ENCODE data around the gene ASXL1.
"Not testable (repeated sequence)": the region's sequence is repeated elsewhere in the genome, so short reads cannot be mapped to it uniquely, and the experiment has no call there.

Gene ASXL1

GRCh38 chr20:32343439-32343838 is 14.7 kb upstream of the ASXL1 start:
- Mint-ChIP-seq H3K27ac (ENCODE audit: low read depth) (no peak overlapping the region), H3K36me3 (ENCODE audit: insufficient read depth) (peaks cover 3% of the 10 kb centered on the region), H3K4me1 (no peaks in the 10 kb centered on the region), H3K27me3 (no peaks in the 10 kb centered on the region), H3K4me3 (no peak overlapping the region), H3K9me3 (no peaks in the 10 kb centered on the region)
- no peak for DNase-seq (ENCODE audit: low spot score in 2 of 2)
- ATAC-seq (replicated peaks; ENCODE audit: extremely low read depth, poor library complexity, severe bottlenecking), result no peak

DNA sequence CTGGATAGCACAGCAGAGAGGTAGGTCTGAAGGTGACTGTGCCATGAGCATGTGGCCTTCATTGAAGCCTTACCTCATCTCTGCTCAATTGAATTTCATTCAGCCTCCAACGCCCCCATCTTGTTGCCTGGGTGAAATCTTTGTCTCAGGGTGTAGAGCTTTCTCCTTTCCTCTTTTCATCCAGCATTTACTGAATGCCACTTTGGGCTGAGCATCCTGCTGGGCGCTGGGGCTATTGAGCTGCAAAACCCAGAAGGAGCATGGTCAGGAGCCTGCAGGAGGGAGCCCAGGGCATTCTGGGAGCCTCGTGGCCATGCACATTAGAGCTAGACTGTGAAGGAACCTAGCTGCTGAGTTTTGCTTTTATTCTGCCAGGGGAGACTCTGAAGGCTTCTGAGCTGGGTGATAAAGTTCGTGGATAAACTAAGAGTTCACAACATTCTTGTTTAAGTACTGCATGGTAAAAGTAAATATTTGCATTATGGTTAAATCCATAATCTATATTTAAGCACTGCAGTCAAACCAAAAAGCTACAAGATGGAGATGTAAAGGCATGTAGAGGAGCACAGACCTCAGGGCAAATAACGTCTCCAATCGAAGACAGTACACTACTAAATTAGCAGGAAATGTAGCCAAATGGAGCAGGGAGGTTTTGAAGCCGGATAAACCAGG is 13.2 kb upstream of the ASXL1 start:
- H3K36me3 Mint-ChIP-seq (ENCODE audit: insufficient read depth), result peaks cover 4% of the 10 kb centered on the region
- H3K27me3 Mint-ChIP-seq, result no peaks in the 10 kb centered on the region
- ATAC-seq (replicated peaks; ENCODE audit: extremely low read depth, poor library complexity, severe bottlenecking) (no peak), DNase-seq (ENCODE audit: low spot score in 2 of 2) (no peak)
- no peak overlapping the region for H3K4me3 Mint-ChIP-seq
- H3K4me1 Mint-ChIP-seq, result no peaks in the 10 kb centered on the region
- no peaks in the 10 kb centered on the region for H3K9me3 Mint-ChIP-seq
- no peak overlapping the region for H3K27ac Mint-ChIP-seq (ENCODE audit: low read depth)

DNA sequence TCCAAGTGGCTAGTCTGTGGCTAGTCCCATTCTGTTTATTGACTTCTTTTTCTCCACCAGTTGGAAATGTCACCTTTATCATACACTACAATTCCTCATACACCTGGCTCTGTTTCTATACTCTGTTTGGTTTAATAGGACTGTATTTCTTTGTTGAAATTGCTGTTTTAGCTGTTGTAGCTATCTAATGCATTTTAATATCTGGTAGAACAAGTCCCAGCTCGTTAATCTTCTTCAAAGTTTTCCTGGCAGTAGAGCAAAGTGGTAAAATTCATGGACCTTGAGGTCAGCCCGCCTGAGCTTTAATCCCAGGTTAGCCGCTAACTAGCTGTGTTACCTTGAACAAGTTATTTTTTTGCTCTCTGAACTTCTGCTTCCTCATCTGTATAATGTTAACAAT is 9.9 kb upstream of the ASXL1 start:
- H3K4me3 Mint-ChIP-seq, result no peak overlapping the region
- ATAC-seq (replicated peaks; ENCODE audit: extremely low read depth, poor library complexity, severe bottlenecking) (no peak), DNase-seq (ENCODE audit: low spot score in 2 of 2) (no peak)
- no peaks in the 10 kb centered on the region for H3K4me1 Mint-ChIP-seq
- no peaks in the 10 kb centered on the region for H3K27me3 Mint-ChIP-seq
- H3K36me3 Mint-ChIP-seq (ENCODE audit: insufficient read depth), result peaks cover 4% of the 10 kb centered on the region
- H3K9me3 Mint-ChIP-seq, result no peaks in the 10 kb centered on the region
- no peak overlapping the region for H3K27ac Mint-ChIP-seq (ENCODE audit: low read depth)

DNA sequence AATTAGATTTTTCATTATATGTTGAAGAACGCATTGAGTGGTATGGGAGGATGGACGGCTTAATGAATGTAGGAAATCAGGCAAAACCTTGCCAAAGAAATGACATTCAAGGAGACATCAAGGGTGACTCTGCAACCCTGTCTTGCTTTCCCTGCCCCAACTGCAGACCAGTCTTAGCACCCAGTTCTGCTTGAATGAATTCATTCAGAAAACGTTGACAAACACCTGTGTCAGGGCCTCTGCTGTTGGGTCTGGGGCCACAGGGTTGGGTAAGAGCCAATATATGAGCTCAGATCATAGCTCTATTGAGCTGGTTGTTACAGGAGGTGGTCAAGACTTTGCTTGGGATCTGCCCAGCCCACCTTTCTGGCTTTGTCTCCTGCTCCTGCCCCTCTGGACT is 7.7 kb upstream of the ASXL1 start:
- ATAC-seq (replicated peaks; ENCODE audit: extremely low read depth, poor library complexity, severe bottlenecking), result no peak

DNA sequence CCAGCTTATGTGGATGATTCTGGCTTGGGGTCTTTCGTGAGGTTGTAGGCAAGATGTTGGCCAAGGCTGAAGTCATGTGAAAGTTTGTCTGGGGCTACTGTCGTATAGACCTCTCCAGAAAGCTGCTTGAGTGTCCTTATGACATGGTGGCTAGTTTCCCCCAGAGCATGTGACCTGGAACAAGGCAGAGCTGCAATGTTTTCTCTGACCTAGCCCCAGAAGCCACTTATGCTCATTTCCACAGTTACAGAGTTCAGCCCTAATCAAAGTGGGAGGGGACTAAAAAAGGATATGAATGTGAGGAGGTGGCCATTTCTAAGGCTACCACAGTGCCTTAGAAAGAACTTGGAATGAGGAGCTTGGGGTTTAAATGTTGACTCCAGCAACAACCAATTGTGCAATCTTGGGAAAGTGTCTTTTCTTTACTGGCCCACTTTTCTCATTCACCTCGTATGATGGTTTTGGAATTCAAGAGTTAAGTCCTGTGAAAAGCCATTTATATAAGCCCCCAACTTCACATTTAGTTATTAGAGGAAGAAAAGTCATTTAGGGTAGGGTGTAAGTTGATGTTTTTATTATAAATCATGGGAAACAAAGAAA is 5.9 kb upstream of the ASXL1 start:
- no peak for DNase-seq (ENCODE audit: low spot score in 2 of 2)
- Mint-ChIP-seq H3K4me1 (peaks cover 1% of the 10 kb centered on the region), H3K27me3 (no peaks in the 10 kb centered on the region), H3K4me3 (no peak overlapping the region), H3K36me3 (ENCODE audit: insufficient read depth) (peaks cover 4% of the 10 kb centered on the region), H3K27ac (ENCODE audit: low read depth) (no peak overlapping the region), H3K9me3 (no peaks in the 10 kb centered on the region)
- no peak for ATAC-seq (replicated peaks; ENCODE audit: extremely low read depth, poor library complexity, severe bottlenecking)

More for the DNA sequence above, 7.7 kb upstream of the ASXL1 start:
- DNase-seq (ENCODE audit: low spot score in 2 of 2), result no peak
- no peaks in the 10 kb centered on the region for H3K9me3 Mint-ChIP-seq
- no peak overlapping the region for H3K4me3 Mint-ChIP-seq
- no peaks in the 10 kb centered on the region for H3K4me1 Mint-ChIP-seq
- no peak overlapping the region for H3K27ac Mint-ChIP-seq (ENCODE audit: low read depth)
- H3K27me3 Mint-ChIP-seq, result no peaks in the 10 kb centered on the region
- H3K36me3 Mint-ChIP-seq (ENCODE audit: insufficient read depth), result peaks cover 4% of the 10 kb centered on the region

DNA sequence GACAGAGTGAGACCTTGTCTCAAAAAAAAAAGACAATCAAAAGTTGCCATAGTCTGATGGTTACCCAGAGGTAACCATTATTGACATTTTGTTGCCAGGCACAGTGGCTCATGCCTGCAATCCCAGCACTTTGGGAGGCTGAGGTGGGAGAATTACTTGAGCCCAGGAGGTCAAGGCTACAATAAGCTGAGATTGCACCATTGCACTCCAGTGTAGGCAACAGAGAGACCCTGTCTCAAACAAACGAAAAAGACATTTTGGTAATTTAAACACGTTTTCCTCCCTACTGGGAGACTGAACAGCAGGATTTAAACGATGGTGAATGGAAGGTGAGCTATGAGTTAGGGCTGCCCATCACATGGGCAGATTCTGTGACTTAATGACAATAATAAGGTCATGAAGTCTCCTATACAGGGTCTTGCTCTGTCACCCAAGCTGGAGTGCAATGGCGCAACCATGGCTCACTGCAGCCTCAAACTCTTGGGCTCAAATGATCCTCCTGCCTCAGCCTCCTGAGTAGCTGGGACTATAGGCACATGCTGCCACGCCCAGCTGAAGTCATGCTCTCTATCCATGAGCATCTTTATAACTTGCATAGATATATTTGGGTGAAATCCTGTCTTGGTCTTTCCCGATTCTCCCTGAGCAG is 4.2 kb upstream of the ASXL1 start:
- H3K27me3 Mint-ChIP-seq, result no peaks in the 10 kb centered on the region
- no peak overlapping the region for H3K4me3 Mint-ChIP-seq
- H3K36me3 Mint-ChIP-seq (ENCODE audit: insufficient read depth), result peaks cover 5% of the 10 kb centered on the region
- DNase-seq (ENCODE audit: low spot score in 2 of 2), result no peak
- H3K9me3 Mint-ChIP-seq, result no peaks in the 10 kb centered on the region
- no peak overlapping the region for H3K27ac Mint-ChIP-seq (ENCODE audit: low read depth)
- no peak for ATAC-seq (replicated peaks; ENCODE audit: extremely low read depth, poor library complexity, severe bottlenecking)
- peaks cover 7% of the 10 kb centered on the region for H3K4me1 Mint-ChIP-seq

DNA sequence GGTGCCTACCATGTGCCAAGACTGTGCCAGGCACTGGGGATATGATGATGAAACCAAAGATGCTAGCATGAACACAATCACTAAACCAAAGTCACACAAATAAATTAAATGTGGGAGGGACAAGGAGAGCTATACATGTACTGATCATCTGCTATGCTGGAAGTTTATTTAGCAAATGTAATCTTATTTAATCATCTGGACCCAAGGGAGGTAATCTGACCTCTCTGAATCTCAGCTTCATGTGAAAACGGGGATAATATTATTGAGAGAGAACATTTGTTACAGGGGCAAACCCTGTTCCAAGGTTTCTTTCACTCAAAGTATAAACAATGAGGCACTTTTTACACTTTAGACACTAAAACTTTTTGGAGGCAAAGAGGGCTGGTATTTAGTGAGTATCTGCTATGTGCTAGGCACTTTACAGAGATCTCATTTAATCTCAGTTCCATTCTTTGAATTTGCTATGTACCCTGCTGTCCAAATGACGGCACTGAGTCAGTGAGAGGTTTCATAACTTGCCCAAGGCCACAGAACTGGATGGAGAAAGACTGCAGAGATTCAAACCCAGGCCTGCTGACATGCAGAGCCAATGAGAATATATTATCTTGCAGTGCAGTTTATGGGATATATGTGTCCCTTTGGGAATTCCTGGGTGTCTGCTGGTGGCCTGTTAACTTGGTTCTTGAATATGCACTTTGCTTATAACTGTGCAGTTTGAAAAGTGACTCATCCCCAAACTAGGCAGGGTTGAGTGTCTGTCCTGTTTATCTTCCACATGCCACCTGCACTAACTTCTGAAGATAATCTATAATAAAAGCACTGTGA is 3.3 kb upstream of the ASXL1 start:
- Mint-ChIP-seq H3K27ac (ENCODE audit: low read depth) (no peak overlapping the region), H3K4me1 (peaks cover 13% of the 10 kb centered on the region), H3K27me3 (no peaks in the 10 kb centered on the region), H3K9me3 (no peaks in the 10 kb centered on the region), H3K4me3 (no peak overlapping the region), H3K36me3 (ENCODE audit: insufficient read depth) (peaks cover 11% of the 10 kb centered on the region)
- ATAC-seq (replicated peaks; ENCODE audit: extremely low read depth, poor library complexity, severe bottlenecking) (no peak), DNase-seq (ENCODE audit: low spot score in 2 of 2) (no peak)

- no peaks in the 10 kb centered on the region for H3K9me3 Mint-ChIP-seq
- no peak overlapping the region for H3K4me3 Mint-ChIP-seq
- peaks cover 19% of the 10 kb centered on the region for H3K4me1 Mint-ChIP-seq
- DNase-seq (ENCODE audit: low spot score in 2 of 2), result no peak
- no peak overlapping the region for H3K27ac Mint-ChIP-seq (ENCODE audit: low read depth)
- ATAC-seq (replicated peaks; ENCODE audit: extremely low read depth, poor library complexity, severe bottlenecking), result no peak
- H3K36me3 Mint-ChIP-seq (ENCODE audit: insufficient read depth), result peaks cover 11% of the 10 kb centered on the region
- H3K27me3 Mint-ChIP-seq, result no peaks in the 10 kb centered on the region
Observed at GRCh38 chr20:32355417-32355841, 2.7 kb upstream of the ASXL1 start.

GRCh38 chr20:32355907-32356621 is 2.1 kb upstream of the ASXL1 start:
- Mint-ChIP-seq H3K36me3 (ENCODE audit: insufficient read depth) (peaks cover 11% of the 10 kb centered on the region), H3K4me1 (peaks cover 23% of the 10 kb centered on the region)
- H3K4me3 Mint-ChIP-seq; H3K27me3 Mint-ChIP-seq; DNase-seq (ENCODE audit: low spot score in 2 of 2); H3K27ac Mint-ChIP-seq (ENCODE audit: low read depth); H3K9me3 Mint-ChIP-seq; ATAC-seq (replicated peaks; ENCODE audit: extremely low read depth, poor library complexity, severe bottlenecking): not testable (repeated sequence)

- Mint-ChIP-seq H3K4me1 (peaks cover 28% of the 10 kb centered on the region), H3K9me3 (no peaks in the 10 kb centered on the region), H3K27ac (ENCODE audit: low read depth) (no peak overlapping the region), H3K27me3 (no peaks in the 10 kb centered on the region), H3K36me3 (ENCODE audit: insufficient read depth) (peaks cover 13% of the 10 kb centered on the region), H3K4me3 (peak overlapping the region; percentile 94)
- no peak for ATAC-seq (replicated peaks; ENCODE audit: extremely low read depth, poor library complexity, severe bottlenecking)
- DNase-seq (ENCODE audit: low spot score in 2 of 2), result no peak
Observed at GRCh38 chr20:32356622-32357374, 1.3 kb upstream of the ASXL1 start.

GRCh38 chr20:32357375-32357868 is 709 bp upstream of the ASXL1 start:
- Mint-ChIP-seq H3K27me3 (no peaks in the 10 kb centered on the region), H3K9me3 (no peaks in the 10 kb centered on the region), H3K4me1 (peaks cover 34% of the 10 kb centered on the region), H3K4me3 (peak overlapping the region; percentile 94), H3K36me3 (ENCODE audit: insufficient read depth) (peaks cover 13% of the 10 kb centered on the region), H3K27ac (ENCODE audit: low read depth) (no peak overlapping the region)
- DNase-seq (ENCODE audit: low spot score in 2 of 2) (no peak), ATAC-seq (replicated peaks; ENCODE audit: extremely low read depth, poor library complexity, severe bottlenecking) (no peak)

DNA sequence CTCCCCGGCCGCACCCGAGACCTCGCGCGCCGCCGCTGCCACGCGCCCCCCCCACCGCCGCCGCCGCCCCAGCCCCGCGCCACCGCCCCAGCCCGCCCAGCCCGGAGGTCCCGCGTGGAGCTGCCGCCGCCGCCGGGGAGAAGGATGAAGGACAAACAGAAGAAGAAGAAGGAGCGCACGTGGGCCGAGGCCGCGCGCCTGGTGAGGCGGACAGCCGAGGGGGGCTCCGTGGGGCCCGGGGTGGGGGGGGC is 426 bp downstream of the ASXL1 start:
- Mint-ChIP-seq H3K36me3 (ENCODE audit: insufficient read depth) (peaks cover 13% of the 10 kb centered on the region), H3K9me3 (no peaks in the 10 kb centered on the region), H3K4me1 (peaks cover 46% of the 10 kb centered on the region), H3K27ac (ENCODE audit: low read depth) (peak overlapping the region; percentile 95), H3K27me3 (no peaks in the 10 kb centered on the region), H3K4me3 (peak overlapping the region; percentile 94)
- ATAC-seq (replicated peaks; ENCODE audit: extremely low read depth, poor library complexity, severe bottlenecking) (no peak), DNase-seq (ENCODE audit: low spot score in 2 of 2) (no peak)

Data from central memory CD8-positive, alpha-beta T cell (primary cell).